MG63 (cell line): ENCODE measurements around the gene GALNT14. TPM values are rescaled to one million over a fixed set of nuclear protein-coding genes. Genes with fewer than 3 reads are reported as not detected.
"Not testable (repeated sequence)": the region's sequence is repeated elsewhere in the genome, so short reads cannot be mapped to it uniquely, and the experiment has no call there.

Source experiments
- DNase-seq: peaks from one replicate; pipeline ENCODE4 v3.0.0-alpha.2; 2020
- H3K27me3 ChIP-seq: fragments of 250-450 bp; sonication (Bioruptor Pico); 2 replicates; pipeline ENCODE4 v1.5.1; 2020; ENCODE audit warnings: mild to moderate bottlenecking, moderate library complexity
- H3K36me3 ChIP-seq: fragments of 250-450 bp; sonication (Bioruptor Pico); 2 replicates; pipeline ENCODE4 v1.5.1; 2020; ENCODE audit warnings: mild to moderate bottlenecking, moderate library complexity
- H3K4me3 ChIP-seq: fragments of 250-450 bp; sonication (Bioruptor Pico); 2 replicates; pipeline ENCODE4 v1.5.1; 2020; ENCODE audit warnings: mild to moderate bottlenecking, moderate library complexity
- H3K9me3 ChIP-seq: fragments of 250-450 bp; sonication (Bioruptor Pico); 2 replicates; pipeline ENCODE4 v1.5.1; 2020; ENCODE audit warnings: mild to moderate bottlenecking, moderate library complexity
- total RNA-seq: library from RNA; depleted of rRNA; stranded (reverse); fragments of >200 nt; shearing (Covaris generic); gene quantifications from 2 replicates; pipeline ENCODE4 v1.2.3, GENCODE V29; 2014; ENCODE audit warnings: low replicate concordance; rRNA removed

The GALNT14 gene, protein sequence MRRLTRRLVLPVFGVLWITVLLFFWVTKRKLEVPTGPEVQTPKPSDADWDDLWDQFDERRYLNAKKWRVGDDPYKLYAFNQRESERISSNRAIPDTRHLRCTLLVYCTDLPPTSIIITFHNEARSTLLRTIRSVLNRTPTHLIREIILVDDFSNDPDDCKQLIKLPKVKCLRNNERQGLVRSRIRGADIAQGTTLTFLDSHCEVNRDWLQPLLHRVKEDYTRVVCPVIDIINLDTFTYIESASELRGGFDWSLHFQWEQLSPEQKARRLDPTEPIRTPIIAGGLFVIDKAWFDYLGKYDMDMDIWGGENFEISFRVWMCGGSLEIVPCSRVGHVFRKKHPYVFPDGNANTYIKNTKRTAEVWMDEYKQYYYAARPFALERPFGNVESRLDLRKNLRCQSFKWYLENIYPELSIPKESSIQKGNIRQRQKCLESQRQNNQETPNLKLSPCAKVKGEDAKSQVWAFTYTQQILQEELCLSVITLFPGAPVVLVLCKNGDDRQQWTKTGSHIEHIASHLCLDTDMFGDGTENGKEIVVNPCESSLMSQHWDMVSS
- 3.9 and 6.3 TPM in 2 replicates for total RNA-seq

DNA sequence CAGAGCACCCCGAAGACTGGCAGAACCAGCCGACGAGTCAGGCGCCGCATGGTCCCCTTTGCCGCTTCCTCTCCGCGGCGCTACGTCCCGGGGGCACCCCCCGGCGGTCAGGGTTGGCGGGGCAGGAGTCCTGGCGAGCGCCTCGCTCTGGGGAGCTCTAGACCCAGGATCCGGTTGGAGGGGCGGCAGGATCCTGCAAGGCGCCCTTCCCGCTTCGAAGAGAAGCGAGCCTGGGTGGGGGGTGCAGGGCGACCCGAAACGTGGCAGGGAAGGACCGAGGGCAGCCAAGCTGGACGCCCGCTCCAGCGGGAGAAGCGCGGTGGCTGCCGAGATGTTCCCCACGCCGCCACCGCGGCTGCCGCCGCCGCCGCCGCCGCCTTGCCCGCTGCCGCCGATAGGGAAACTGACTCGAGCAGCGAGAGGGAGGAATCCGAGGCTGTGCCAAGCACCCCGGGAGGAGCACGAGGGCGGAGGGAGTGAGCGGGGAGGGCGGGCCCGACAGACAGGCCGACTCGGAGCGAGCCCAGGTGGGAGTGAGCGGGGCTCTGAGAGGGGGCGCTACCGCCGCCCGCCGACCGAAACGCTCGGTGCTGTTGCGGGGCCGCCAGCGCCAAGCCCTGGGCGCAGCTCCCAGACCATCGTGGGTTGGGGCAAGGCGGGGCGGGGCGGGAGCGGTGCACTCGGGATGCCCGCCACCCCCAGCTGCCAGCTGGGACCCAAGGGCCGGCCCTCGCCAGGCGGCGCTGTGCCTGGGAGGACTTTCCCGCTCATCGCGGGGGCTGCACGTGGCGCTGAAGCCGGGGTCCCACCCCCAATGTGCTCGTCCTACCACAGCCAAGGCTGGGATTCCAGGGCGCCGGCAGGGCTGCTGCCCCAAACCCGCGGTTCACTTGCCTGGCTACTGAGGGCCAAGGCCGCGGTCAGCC is at the start of gene GALNT14:
Gene GALNT14, minus strand, starts transcription at position 404 of the 926 bp plus-strand sequence. Its CDS starts 354 bp downstream, at position 50.
- Histone ChIP-seq H3K36me3 (no peaks in the 10 kb centered on the region), H3K9me3 (no peaks in the 10 kb centered on the region), H3K27me3 (peaks cover 14% of the 10 kb centered on the region), H3K4me3 (peak within 1 kb of the TSS; percentile 53)
- peak; percentile 72 for DNase-seq

DNA sequence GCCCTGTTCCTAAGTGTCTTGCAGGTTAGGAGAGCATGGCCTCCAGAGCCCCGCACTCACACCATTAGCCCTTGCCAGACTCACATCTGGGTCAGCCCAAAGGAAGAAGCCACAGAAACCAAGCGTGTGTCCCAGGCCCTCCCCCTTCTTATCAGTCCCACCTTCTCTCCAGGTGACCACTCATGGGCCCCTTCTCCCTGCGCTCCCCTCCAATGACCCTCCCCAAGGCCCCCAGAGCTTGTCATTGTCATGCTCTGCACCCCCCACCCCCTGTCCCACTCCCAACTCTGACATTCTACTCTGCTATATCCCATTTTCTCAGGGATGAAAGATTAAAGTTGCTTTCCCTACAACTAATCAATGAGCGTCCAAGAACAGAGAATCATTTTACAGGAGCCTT is 48.9 kb upstream of the GALNT14 start:
- no peaks in the 10 kb centered on the region for H3K27me3 ChIP-seq
- H3K9me3 ChIP-seq = no peaks in the 10 kb centered on the region
- H3K36me3 ChIP-seq = no peaks in the 10 kb centered on the region
- no peak for DNase-seq
- H3K4me3 ChIP-seq = no peak overlapping the region

DNA sequence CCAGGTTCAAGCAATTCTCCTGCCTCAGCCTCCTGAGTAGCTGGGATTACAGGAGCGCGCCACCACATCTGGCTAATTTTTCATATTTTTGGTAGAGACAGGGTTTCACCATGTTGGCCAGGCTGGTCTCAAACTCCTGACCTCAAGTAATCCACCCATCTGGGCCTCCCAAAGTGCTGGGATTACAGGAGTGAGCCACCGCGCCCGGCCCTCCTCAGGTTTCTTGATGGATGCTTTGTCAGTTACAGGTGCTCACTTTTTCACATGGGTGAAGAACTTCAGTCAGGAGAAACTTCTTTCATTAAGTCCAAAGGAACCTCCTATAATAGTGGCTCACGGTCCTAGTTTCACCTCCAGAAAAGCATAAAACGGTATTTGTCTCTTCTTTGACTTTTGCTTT is 45.7 kb upstream of the GALNT14 start:
- H3K9me3 ChIP-seq, DNase-seq, H3K4me3 ChIP-seq, H3K27me3 ChIP-seq, H3K36me3 ChIP-seq: not testable (repeated sequence)

DNA sequence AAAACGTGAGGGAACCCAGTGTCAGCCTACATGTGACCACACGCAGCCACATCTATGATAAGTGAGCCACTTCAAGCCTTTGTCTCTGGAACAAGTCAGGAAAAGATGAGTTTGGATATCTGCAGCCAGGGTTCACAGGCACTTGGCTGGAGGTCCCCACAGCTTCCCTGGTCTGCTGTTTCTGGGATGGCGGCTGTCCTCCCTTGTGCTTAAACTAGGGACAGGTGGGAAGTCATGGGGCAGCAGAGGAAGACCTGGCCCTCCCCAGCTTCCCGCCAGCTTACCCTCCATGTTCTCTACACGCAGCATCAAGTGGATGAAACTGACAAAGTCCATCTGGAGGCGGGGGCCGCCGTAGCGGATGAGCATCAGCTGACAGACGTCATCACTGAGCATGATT is 38.5 kb upstream of the GALNT14 start:
- Histone ChIP-seq H3K36me3 (no peaks in the 10 kb centered on the region), H3K9me3 (no peaks in the 10 kb centered on the region)

DNA sequence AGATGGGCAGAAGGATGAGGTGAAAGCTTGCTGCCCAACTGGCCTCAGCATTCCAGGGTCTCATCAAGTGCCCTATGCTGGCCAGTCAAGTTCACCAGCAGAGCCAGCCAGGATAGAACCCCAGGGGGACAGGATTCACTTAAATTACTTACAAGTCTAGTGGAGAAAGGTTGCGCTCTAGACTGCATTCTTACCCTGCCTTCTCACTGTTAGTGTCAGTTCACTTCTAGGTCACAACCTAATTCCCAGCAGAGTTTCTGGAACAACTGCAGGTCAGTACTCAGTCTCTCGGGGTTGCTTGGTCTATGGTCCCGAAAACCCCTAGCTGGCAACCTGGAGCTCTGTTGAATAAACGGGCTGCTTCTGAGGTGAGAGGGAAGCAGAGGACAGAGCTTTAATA is 32.9 kb upstream of the GALNT14 start:
- Histone ChIP-seq H3K27me3 (no peaks in the 10 kb centered on the region), H3K9me3 (no peaks in the 10 kb centered on the region), H3K36me3 (no peaks in the 10 kb centered on the region), H3K4me3 (no peak overlapping the region)
- DNase-seq = no peak

More for the DNA sequence above, 38.5 kb upstream of the GALNT14 start:
- no peak for DNase-seq
- no peak overlapping the region for H3K4me3 ChIP-seq
- no peaks in the 10 kb centered on the region for H3K27me3 ChIP-seq

DNA sequence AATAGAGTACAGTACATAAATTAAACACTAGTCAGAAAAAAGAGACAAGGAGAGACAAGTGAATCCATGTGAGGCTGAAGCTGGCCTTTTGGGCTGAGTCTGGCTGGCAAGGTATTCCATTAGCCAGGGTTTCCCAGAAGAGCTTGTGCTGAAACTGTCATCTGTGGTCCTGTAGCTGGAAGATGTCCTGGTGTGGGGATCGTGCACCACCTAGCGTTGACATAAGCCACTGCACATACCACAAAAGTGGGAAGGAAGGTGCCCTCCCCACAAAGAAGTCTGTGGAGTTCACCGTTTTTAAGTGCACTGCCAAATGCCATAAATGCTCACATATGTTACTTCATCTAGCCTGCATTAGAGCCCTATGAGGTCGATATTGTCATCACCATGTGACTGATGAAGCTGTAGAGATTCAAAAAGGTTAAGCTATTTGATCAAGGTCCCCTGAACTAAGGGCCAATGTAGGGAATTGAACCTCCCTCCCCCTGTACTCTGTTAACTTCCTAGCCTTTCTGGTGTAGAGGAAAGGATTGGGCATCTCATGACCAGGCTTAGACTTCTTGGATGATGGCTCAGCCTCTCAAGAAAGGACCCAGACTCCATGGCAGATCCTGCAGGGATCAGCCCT is 31.9 kb upstream of the GALNT14 start:
- peak; percentile 44 for DNase-seq
- no peaks in the 10 kb centered on the region for H3K36me3 ChIP-seq
- no peaks in the 10 kb centered on the region for H3K9me3 ChIP-seq
- H3K27me3 ChIP-seq = no peaks in the 10 kb centered on the region
- no peak overlapping the region for H3K4me3 ChIP-seq

DNA sequence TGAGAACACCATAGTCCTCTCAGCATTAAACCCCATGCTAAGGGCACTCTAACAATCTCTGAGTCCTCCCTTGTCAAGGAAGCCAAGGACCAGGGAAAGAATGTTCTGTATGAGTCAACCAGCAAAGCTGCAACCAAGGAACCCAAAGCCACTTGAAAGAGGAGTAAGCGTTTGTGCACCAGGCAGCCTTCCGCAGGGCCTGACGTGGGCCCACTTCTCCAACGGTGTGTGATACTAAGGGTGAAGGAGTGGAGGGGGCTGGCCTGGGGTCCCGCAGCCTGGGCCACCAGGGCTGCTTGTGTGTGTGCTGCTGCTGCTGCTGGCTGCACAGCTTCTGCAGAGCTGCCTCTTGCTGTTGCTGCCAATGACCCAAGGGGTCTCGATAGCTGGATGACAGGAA is 30.1 kb upstream of the GALNT14 start:
- H3K9me3 ChIP-seq = no peaks in the 10 kb centered on the region
- H3K4me3 ChIP-seq = no peak overlapping the region
- no peaks in the 10 kb centered on the region for H3K36me3 ChIP-seq
- no peaks in the 10 kb centered on the region for H3K27me3 ChIP-seq
- no peak for DNase-seq

DNA sequence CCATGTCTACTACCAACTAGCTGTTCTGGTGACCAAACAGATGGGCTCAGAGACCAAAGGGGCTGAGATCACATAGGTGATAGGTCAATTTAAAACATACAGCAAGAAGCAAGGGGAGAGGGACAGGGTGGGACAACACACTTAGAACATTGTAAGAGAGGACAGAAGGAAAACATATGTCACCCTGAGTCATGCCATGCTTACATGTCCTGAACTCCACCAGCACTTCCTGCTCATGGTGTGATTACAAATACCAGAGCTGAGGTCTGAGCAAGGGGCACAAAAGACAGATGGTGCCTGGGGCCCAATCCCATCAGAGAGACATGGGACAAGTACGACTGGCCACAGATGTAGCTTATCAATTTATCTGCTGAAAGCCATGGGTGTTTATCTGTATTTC is 28.7 kb upstream of the GALNT14 start:
- Histone ChIP-seq H3K27me3 (no peaks in the 10 kb centered on the region), H3K4me3 (no peak overlapping the region), H3K36me3 (no peaks in the 10 kb centered on the region), H3K9me3 (no peaks in the 10 kb centered on the region)
- DNase-seq = no peak

DNA sequence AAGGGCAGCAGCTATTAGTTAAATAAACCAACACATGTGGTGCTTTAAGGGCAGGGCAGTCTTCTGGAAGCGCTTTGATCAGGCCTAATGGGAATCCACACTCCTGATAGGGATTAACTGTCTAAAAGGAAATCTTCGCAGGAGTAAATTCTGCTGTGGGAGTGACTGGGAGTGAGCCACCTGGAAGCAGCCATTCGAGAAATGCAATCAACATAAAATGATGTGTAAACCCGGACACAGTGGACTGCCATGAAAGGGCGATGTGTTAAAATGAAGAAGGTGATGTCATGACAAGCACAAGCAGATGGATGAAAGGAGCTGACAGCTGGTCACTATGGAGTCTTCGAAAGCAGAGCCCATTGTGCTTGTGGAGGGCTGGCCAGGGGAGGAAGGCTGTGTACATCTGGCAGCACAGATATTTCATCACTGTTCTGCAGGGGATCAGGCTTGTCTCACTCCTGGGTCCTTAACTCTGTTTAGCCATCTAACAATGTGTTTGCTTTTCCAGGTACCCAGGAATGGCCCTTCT is 24.8 kb upstream of the GALNT14 start:
- H3K27me3 ChIP-seq = no peaks in the 10 kb centered on the region; the same call in 1 of the 2 replicates
- no peaks in the 10 kb centered on the region for H3K36me3 ChIP-seq
- no peaks in the 10 kb centered on the region for H3K9me3 ChIP-seq
- H3K4me3 ChIP-seq = no peak overlapping the region
- no peak for DNase-seq

DNA sequence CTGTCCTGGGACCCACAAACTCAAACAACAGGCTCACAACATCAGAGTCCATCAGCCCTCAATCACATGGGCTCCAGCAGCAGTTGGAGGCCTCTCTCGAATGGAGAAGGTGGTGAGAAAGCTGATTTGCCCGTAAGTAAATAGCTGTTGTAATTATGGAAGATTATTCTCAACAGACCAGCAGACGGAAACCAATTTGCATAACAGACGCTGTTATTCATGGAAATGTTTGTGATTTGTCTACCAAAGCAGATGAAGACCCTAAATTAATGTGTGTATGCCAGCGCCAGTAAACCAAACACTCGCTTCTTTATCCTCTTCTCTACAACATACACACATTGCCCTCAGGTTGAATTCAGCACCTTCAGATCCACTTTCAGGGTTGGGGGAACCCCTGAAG is 23.4 kb upstream of the GALNT14 start:
- no peaks in the 10 kb centered on the region; the same call in 1 of the 2 replicates for H3K27me3 ChIP-seq
- H3K9me3 ChIP-seq = no peaks in the 10 kb centered on the region
- no peak for DNase-seq
- no peak overlapping the region for H3K4me3 ChIP-seq
- no peaks in the 10 kb centered on the region for H3K36me3 ChIP-seq

DNA sequence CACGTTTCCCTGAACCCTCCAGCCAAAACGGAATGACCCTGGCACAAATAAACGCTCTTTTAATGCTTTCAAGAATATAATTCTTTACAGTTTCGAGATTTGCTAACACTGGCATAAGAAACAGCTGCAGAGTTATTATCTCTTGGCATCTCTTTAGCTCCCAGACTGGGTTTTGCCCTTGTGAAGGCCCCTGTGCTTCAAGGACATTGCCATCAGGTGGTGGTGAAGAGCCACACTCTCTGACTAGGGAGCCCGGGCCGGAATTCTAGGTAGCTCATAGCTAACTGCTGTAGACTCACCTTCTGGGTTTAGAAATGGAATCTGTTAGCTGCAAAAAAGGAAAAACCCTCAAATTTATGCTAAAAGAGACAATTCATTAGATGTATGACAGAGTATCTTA is 13.3 kb upstream of the GALNT14 start:
- no peak for DNase-seq
- H3K4me3 ChIP-seq = no peak overlapping the region

DNA sequence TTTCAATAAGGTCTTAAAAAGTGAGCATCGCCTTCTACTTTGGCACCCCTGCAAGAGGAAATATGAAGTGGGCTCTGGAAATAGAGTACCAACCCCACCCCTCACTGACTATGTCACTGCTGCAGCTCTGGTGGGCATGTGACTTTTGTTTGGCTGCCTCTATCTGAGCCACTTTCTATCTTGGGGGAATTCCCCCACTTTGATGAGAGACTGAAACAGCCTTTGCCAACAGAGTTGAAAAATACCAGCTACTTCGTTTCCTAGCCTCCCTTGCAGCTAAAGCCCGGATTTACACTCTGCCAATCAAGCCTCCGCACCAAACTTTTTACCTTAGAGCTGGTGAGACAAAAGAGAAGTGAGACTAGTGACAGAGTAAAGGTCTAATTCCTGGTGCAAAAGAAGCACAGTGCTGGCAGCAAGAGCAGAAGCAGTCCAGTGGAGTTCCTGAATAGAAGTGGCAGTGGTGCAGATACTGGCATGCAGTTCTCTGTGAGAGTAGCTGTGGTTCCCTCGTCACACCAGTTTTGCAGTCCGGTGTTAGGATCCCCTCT is 12.0 kb upstream of the GALNT14 start:
- Histone ChIP-seq H3K27me3 (no peaks in the 10 kb centered on the region; the same call in 1 of the 2 replicates), H3K36me3 (no peaks in the 10 kb centered on the region), H3K9me3 (no peaks in the 10 kb centered on the region), H3K4me3 (no peak overlapping the region)
- DNase-seq = no peak

More for the DNA sequence above, 13.3 kb upstream of the GALNT14 start:
- Histone ChIP-seq H3K27me3 (no peaks in the 10 kb centered on the region; the same call in 1 of the 2 replicates), H3K36me3 (no peaks in the 10 kb centered on the region), H3K9me3 (no peaks in the 10 kb centered on the region)

DNA sequence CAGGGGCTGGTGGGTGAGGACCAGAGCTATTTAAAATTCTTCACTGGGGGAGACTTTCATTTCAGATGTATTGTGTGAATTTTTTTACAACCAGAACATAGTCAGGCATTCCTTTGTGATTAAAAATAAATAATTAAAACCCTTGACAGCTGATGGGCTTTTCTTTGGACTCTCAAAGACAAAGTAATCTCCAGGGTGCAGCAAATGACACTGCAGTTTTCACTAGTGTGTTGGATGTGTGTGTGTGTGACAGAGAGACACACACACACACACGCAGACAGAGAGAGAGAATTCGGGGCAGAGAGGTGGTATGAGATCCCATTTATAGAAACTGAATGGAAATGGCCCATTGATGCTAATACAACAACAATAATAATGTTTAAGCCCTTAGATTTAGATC is 10.3 kb upstream of the GALNT14 start:
- Histone ChIP-seq H3K9me3 (no peaks in the 10 kb centered on the region), H3K4me3 (no peak overlapping the region), H3K27me3 (no peaks in the 10 kb centered on the region; the same call in 1 of the 2 replicates), H3K36me3 (no peaks in the 10 kb centered on the region)
- no peak for DNase-seq

DNA sequence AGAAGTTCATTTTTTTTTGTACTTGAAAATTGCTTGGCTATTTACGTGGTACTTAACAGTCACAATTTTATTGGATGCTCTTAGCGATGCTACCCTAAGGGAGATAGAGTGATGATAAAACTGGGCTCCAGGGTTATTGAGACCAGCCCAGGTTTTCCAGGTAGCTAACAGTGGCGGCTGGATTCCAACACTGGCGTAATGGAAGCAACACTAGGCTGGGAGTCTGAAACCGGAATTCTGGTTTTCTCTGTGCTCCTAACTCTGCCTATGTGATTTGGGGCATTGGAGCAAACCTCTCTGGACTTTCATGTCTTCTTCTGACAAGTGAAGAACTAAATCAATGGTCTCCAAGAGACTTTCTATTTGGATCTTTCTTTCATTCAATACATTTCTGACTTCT is 9.4 kb upstream of the GALNT14 start:
- H3K36me3 ChIP-seq = no peaks in the 10 kb centered on the region

DNA sequence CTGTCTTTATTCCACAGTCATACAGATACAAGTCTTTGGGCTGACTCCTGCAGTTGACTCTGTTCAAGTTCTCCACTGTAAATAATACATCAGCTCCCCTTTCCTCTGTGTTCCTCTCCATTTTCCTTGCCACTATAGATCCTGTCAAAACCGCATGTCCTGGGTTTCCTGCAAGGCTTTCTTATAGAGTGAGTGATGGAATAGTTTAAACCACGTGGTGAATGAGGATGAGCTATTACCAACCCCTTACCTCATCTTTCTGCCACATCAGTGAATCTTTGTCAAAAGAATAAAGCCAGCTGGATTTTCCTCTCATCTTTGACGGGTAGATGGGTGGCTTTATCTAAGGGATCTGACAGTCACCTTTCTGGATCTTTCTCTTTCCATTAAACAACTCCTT is 3.9 kb upstream of the GALNT14 start:
- Histone ChIP-seq H3K36me3 (no peaks in the 10 kb centered on the region), H3K4me3 (no peak overlapping the region), H3K9me3 (no peaks in the 10 kb centered on the region), H3K27me3 (peaks cover 14% of the 10 kb centered on the region)
- DNase-seq = no peak

More for the DNA sequence above, 9.4 kb upstream of the GALNT14 start:
- Histone ChIP-seq H3K27me3 (no peaks in the 10 kb centered on the region; the same call in 1 of the 2 replicates), H3K4me3 (no peak overlapping the region), H3K9me3 (no peaks in the 10 kb centered on the region)
- no peak for DNase-seq

DNA sequence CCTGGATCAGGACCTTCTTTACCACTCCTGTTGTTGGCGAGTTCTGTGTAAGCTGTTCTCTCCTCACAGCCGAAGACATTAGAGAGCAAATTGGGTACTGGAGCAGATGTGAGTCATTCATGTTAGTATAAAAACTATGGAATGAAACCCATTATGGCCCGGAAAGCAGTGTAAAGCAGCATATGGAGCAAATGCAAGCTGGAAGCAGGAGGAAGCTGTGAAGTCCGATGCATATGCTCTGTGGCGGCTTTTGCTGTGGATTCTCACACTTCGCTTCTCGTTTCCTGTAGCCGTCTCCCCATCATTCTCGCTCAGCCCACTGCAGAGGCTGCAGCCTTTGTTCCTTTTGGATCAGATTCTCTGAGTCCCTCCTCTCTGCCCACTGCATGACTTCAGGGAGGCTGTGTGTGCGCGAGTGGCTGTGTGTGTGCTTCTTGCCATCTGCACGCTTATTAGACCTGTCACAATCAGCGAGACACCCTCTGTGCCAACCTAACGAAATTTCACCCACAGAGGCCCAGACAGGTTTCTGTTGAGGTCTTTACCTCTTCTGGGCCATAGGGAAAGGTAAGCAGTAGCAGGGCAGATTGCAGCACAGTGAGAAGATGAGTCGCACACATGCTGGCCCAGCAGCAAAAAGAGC is 3.3 kb upstream of the GALNT14 start:
- Histone ChIP-seq H3K27me3 (peaks cover 14% of the 10 kb centered on the region), H3K36me3 (no peaks in the 10 kb centered on the region), H3K9me3 (no peaks in the 10 kb centered on the region), H3K4me3 (no peak overlapping the region)
- DNase-seq = no peak
